Body of pancreas (tissue), 4 donors: Measurements from ENCODE around the gene SLC38A1. TPM values are rescaled to one million over a fixed set of nuclear protein-coding genes. Genes with fewer than 3 reads are reported as not detected.

Source experiments
- ATAC-seq: fragments of 150-250 bp; one replicate; pipeline ENCODE4 v1.9.1; 2016
- DNase-seq, 4 donors: peaks; one replicate each; pipeline ENCODE4 v3.0.0-alpha.2; 2019
- H3K27ac ChIP-seq, 4 donors: fragments of 200-600 bp; sonication (generic); 1 replicate in 3 of 4; 2 replicates in 1 of 4; pipeline versions ENCODE4 v1.5.1 to v1.6.1; 2016 to 2019; ENCODE audit warnings: mild to moderate bottlenecking in 1 of 4, mixed read lengths in 1 of 4, moderate library complexity in 1 of 4
- H3K27me3 ChIP-seq, 2 donors: fragments of 200-600 bp; sonication (generic); one replicate each; pipeline ENCODE4 v1.6.0; 2016; ENCODE audit warnings: mild to moderate bottlenecking in 1 of 2
- H3K36me3 ChIP-seq, 2 donors: fragments of 200-600 bp; sonication (generic); replicated peaks in 1 of 2; 2 replicates each; pipeline ENCODE4 v1.5.1; 2016; ENCODE audit warnings: low read depth in 2 of 2; ENCODE audit not compliant: insufficient read depth in 1 of 2
- H3K4me1 ChIP-seq: fragments of 200-600 bp; sonication (generic); one replicate; pipeline ENCODE4 v1.6.0; 2016
- H3K4me3 ChIP-seq, 2 donors: fragments of 200-600 bp; sonication (generic); 1 replicate in 1 of 2; 2 replicates in 1 of 2; pipeline ENCODE4 v1.5.1; 2016 to 2019
- H3K9me3 ChIP-seq, 3 donors: fragments of 200-600 bp; sonication (generic); 1 replicate in 2 of 3; 2 replicates in 1 of 3; pipeline ENCODE4 v1.5.1; 2016
- POLR2A ChIP-seq, 3 donors: fragments of 450-650 bp; IDR thresholded peaks; one replicate each; pipeline ENCODE4 v1.6.1; 2016; ENCODE audit warnings: antibody characterized with exemption in 3 of 3, mild to moderate bottlenecking in 2 of 3
- WGBS, 2 donors: methylation state at CpG; one replicate each; pipeline ENCODE4 v1.1.5; 2017; 5-methylcytosine and 5-hydroxymethylcytosine counted together
- intact Hi-C: fragments of 100-400 bp; cut with DNase I; formaldehyde crosslinking; loops from one replicate; pipeline ENCODE4 v1.15.1; 2023
- total RNA-seq, 2 donors: library from RNA; depleted of rRNA; stranded (reverse); fragments of >200 nt; gene quantifications; one replicate each; pipeline ENCODE4 v1.1.0, GENCODE V29; 2016
- TF ChIP-seq, protein P1 (sequence below), 7 experiments: fragments of 450-650 bp in 4 of 7; fragments of 200-600 bp in 3 of 7; sonication (generic) in 3 of 7; IDR thresholded peaks; one replicate each; pipeline ENCODE4 v1.5.1; 2016 to 2019; ENCODE audit warnings: antibody characterized with exemption in 7 of 7

Gene SLC38A1
- total RNA-seq, 2 donors from 2014 or later: 18.5 to 38.4 TPM

DNA sequence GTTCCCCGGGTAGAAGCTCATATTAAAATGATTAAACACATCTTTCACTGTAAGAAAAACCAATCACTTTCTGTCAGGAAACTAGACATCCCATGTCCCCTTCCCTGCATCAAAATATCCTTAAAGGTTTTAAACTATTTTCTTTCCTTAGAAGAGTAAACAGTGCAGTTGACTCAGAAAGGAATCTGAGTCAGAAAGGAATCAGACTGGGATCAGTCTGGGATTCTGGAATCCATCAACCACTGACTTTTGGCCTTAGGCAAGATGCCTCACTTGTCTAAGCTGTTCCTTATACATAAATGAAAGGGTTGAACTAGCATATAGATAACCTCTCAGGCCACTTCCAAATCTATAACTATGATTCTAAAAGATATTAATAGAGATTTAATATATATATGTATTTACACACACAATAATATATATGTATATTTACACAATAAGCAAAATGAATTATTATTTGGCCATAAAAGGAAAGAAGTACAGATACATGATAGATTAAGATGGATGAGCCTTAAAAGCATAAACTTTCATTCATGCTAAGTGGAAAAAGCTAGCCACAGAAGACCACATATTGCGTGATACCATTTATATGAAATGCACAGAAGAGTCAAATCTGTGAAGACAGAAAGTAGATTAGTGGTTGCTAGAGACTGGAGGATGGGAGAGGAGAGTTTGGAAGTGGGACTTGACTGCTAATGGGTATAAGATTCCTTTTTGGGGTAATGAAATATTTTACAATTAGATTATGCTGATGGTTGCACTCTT lies 114.4 kb downstream of the SLC38A1 start:
- H3K27me3 ChIP-seq: no peaks in the 10 kb centered on the region
- WGBS, 2 donors: 53 to 73% methylated on average over 2 of the region's 2 CpGs
- no peaks in the 10 kb centered on the region for H3K36me3 ChIP-seq
- DNase-seq: no peak
- no peaks in the 10 kb centered on the region for H3K9me3 ChIP-seq
- TF ChIP-seq POLR2A (IDR thresholded peaks at IDR 0.05): no peak
- TF ChIP-seq, protein P1, sequence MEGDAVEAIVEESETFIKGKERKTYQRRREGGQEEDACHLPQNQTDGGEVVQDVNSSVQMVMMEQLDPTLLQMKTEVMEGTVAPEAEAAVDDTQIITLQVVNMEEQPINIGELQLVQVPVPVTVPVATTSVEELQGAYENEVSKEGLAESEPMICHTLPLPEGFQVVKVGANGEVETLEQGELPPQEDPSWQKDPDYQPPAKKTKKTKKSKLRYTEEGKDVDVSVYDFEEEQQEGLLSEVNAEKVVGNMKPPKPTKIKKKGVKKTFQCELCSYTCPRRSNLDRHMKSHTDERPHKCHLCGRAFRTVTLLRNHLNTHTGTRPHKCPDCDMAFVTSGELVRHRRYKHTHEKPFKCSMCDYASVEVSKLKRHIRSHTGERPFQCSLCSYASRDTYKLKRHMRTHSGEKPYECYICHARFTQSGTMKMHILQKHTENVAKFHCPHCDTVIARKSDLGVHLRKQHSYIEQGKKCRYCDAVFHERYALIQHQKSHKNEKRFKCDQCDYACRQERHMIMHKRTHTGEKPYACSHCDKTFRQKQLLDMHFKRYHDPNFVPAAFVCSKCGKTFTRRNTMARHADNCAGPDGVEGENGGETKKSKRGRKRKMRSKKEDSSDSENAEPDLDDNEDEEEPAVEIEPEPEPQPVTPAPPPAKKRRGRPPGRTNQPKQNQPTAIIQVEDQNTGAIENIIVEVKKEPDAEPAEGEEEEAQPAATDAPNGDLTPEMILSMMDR (IDR thresholded peaks at IDR 0.05): no peak
- no peaks in the 10 kb centered on the region for H3K4me1 ChIP-seq
- no peak overlapping the region for H3K27ac ChIP-seq
- no peak for ATAC-seq
- intact Hi-C loops: no loop called here
- no peak overlapping the region for H3K4me3 ChIP-seq

DNA sequence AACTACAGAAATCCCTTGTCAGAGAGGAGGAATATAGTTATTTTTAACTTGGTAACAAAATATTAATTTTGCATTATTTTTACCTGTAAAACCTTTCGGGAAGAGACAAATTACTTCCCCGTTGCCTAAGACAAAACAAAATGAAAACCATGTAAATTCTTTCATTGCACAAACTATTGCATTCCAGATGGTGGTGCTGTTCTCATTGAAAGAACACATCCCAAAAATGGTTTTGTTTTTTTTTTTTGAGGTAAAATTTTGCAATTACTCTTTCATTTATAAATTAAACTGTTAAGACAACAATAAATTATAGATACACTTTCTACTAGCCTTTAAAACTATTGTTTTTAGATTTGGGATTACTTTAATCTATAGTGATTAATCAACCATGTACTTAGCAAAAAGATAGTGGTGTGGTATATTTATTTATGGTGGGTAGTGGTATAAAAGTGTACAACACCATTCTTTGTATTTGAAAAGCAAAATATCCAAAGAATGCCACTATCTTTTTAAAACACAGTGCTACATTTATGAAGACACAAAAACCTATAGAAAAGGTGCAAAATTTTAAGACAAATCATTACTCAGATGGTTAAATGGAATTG lies 115.5 kb downstream of the SLC38A1 start:
- WGBS, 2 donors: 4 to 8% methylated on average over 2 of the region's 2 CpGs
- intact Hi-C loops: no loop called here
- Histone ChIP-seq H3K27ac (no peak overlapping the region), H3K9me3 (no peaks in the 10 kb centered on the region), H3K4me3 (no peak overlapping the region), H3K36me3 (no peaks in the 10 kb centered on the region), H3K27me3 (no peaks in the 10 kb centered on the region), H3K4me1 (no peaks in the 10 kb centered on the region)
- DNase-seq (no peak), ATAC-seq (no peak)
- TF ChIP-seq, protein P1 (IDR thresholded peaks at IDR 0.05): peak; percentile 11 to 63 (median 57)
- no peak for TF ChIP-seq POLR2A (IDR thresholded peaks at IDR 0.05)

DNA sequence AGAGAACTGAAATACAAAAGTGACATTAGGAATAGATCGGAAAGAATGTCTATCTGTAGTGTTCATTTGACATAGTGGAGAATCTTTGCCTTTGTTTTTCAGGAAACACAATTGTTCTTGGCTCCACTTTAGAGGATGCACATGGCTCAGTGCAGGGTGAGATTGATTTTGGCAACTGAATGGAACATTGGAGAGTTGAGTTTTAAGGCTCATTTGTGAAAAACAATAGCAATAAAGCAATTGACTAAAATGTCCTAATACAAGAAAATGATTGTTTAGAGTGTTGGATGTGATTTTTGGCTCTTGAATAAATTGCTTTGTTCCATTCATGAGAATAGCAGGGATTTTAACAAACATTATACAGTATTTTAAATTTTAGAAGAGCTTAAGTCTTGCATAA lies 116.4 kb downstream of the SLC38A1 start:
- no peak for DNase-seq
- H3K27ac ChIP-seq: no peak overlapping the region
- TF ChIP-seq POLR2A (IDR thresholded peaks at IDR 0.05): no peak
- TF ChIP-seq, protein P1 (IDR thresholded peaks at IDR 0.05): no peak
- H3K4me3 ChIP-seq: no peak overlapping the region
- H3K4me1 ChIP-seq: no peaks in the 10 kb centered on the region
- WGBS, 2 donors: 66 to 79% methylated on average over 1 of the region's 1 CpG
- H3K27me3 ChIP-seq: no peaks in the 10 kb centered on the region
- no peak for ATAC-seq
- H3K9me3 ChIP-seq: no peaks in the 10 kb centered on the region
- intact Hi-C loops: no loop called here
- no peaks in the 10 kb centered on the region for H3K36me3 ChIP-seq

DNA sequence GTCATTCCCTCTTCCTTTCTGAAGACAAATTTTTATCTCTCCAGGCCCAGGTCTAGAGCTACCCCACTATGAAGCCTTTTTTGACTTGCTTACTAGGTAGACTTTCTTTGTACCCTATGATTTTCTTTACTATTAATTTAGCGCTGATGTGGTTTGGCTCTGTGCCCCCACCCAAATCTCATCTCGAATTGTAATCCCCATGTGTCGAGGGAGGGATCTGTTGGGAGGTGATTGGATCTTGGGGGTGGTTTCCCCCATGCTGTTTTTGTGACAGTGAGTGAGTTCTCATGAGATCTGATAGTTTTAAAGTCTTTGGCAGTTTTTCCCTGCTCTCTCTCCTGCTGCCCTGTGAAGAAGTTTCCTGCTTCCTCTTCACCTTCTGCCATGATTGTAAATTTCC lies 118.1 kb downstream of the SLC38A1 start:
- H3K4me1 ChIP-seq: no peaks in the 10 kb centered on the region

More for the DNA sequence above, 118.1 kb downstream of the SLC38A1 start:
- H3K27me3 ChIP-seq: no peaks in the 10 kb centered on the region
- no peak overlapping the region for H3K27ac ChIP-seq
- TF ChIP-seq, protein P1 (IDR thresholded peaks at IDR 0.05): no peak
- TF ChIP-seq POLR2A (IDR thresholded peaks at IDR 0.05): no peak
- intact Hi-C loops: no loop called here
- ATAC-seq (no peak), DNase-seq (no peak)
- no peak overlapping the region for H3K4me3 ChIP-seq
- 54 to 64% methylated on average over 3 of the region's 3 CpGs for WGBS, 2 donors
- no peaks in the 10 kb centered on the region for H3K9me3 ChIP-seq
- H3K36me3 ChIP-seq: no peaks in the 10 kb centered on the region
